Stimulated activated CD4-positive, alpha-beta T cell treated with anti-CD3 and anti-CD28 coated beads, TNF-alpha, amount 100 ng/mL, for 4 hours (primary cell): ENCODE measurements around the gene SLC1A7.

Source experiments
- DNase-seq, 3 experiments: peaks; one replicate each; pipeline ENCODE4 v3.0.0-alpha.2; 2020; ENCODE audit warnings: low read depth in 3 of 3

The SLC1A7 gene

DNA sequence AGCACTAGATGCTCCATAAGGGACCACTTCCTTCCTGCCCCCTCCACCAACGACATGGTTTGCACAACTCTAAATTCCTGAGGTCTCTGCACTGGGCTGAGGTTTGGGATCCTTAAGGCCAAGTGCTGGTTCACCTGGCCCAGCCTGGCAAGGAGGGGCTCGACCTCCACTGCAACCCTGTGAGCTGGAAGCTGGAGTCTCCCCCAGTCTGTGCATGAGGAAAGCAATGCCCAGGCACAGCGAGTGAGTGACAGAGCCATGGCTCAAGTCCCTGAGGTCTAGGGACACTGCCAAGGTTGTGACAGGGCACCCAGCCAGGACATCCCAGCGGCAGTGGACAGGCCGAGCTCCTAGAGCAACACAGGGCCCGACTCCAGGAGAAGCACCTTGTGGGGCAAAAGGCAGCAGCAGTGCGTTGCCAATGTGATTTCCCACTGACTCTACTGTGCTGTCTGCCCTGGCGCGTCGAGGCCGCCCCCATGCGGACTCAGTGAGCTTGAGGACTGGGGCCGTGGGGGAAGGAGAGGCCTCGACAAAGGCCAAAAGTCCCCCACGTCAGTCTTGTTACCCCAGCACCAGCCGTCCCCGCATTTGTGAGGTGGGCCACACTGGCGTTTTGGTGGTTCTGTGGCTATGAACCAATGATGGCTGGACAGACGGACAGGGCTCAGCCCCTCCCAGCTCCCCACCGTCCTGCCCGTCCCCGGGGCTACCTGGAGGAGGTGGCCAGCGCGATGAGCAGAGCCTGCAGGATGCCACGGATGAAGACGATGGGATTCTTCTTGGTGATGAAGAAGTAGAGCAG lies 50.4 kb downstream of the SLC1A7 start:
- no peak for DNase-seq

GRCh38 chr1:53090227-53091147 lies 52.0 kb downstream of the SLC1A7 start:
- no peak for DNase-seq

- no peak for DNase-seq
Observed at GRCh38 chr1:53089478-53090226, 52.8 kb downstream of the SLC1A7 start.

- DNase-seq = no peak
Observed at GRCh38 chr1:53088616-53089300, 53.7 kb downstream of the SLC1A7 start.

- no peak for DNase-seq
Observed at GRCh38 chr1:53087332-53088285, 54.8 kb downstream of the SLC1A7 start.

GRCh38 chr1:53086491-53087070 lies 55.9 kb downstream of the SLC1A7 start:
- no peak for DNase-seq

DNA sequence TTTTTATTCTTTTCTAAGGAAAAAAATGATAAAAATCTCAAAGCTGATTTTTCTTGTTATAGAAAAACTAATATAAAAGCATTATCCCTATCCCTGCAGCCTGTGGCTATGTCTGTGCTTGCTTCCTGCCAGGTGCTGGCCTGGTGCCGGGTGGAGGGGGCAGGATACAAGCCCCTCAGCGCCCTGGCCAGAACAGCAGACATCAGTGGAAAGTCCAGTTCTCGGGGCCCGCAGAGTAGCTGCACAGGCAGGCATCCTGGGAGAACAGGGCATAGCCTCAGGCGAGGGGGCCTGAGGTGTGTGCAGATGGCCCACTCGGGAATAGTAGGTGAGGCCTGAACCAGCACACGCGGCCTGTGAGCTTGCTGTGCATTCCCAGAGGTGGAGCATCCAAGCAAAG lies 57.0 kb downstream of the SLC1A7 start:
- DNase-seq = no peak

DNA sequence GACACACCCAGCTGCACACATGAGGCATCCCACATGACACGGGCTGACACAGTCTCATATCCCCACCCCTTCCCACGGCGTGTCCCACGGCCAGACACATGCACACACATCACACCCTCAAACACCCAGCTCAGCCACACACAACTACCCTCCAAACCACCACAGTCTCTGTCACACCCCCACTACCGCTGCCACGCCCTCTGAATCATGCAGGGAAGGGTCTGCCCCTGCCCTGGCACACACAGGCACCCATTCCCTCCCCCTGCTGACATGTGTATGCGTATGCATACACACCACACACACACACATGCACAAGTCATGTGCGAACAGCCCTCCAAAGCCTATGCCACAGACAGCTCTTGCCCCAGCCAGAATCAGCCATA lies 57.9 kb downstream of the SLC1A7 start:
- no peak for DNase-seq

DNA sequence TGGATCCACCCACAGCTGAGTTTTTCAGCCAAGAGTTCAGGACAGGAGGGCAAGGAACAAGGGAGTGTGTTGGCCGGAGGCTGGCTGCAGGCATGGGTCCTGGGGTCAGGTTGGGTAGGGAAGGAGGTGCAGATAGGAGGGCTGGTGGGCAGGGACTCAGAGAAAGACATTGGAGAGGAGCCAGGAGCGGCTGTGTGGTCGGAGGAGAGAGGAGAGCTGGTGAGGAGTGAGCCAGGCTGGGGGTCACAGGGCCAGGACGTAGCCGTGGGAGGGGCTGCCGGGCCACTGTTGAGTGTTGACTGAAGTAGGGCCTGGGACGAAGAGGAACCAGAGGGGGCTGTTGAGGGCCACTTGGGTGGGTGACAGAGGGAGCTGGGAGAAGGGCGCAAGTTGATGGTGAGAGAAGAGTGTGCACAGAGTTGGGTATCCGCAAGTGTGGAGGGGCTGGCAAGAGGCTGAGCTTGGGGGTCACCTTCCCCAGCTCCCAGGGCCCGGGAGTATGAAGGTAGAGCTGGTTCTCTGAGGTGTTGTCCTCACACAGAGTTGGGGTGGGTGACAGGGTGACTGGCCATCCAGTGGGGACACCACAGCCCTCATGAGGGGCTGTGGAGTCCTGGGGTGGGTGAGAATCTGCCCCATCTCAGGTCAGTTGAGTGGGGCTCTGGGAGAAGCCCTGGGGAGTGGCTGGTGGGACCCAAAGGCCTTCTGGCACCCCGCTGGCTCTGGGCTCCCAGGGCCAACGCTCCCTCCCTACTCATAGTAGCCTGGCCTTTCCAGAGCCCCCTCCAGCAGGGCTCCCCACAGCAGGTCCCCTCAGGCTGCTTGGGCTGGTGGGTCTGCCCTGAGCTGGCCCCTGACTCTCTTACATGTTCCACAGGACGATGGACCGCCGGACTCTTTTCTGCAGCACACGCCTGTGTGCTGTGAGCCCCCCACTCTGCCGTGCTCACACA lies 58.5 kb downstream of the SLC1A7 start:
- no peak for DNase-seq

DNA sequence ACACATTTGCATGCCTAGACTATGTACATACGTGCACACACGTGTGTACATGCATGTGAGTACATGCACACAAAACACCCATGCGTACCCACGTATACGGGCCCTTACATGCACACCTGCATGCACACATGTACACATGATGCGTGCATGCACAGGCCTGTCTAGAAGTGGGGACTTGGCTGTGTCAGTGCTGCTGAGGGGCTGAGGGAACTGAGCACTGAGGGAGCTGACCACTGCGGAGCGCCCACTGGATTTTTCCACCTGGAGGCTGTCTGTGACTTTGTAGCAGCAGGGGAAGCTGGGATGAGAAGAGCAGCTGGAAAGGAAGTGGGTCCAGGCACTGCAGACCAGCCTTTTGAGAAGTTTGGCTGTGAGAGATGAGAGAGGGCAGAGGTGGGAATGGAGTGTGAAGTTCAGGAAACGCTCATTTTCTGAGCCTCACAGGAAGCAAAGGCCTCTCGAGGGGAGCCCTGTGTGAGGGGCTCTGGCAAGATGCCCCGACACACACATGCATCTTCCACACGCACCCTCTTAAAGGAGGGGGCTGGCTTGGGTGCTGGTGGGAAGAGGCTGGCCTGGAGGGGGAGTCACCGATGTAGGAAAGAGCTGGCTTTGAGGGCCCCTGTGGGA lies 59.5 kb downstream of the SLC1A7 start:
- no peak for DNase-seq

DNA sequence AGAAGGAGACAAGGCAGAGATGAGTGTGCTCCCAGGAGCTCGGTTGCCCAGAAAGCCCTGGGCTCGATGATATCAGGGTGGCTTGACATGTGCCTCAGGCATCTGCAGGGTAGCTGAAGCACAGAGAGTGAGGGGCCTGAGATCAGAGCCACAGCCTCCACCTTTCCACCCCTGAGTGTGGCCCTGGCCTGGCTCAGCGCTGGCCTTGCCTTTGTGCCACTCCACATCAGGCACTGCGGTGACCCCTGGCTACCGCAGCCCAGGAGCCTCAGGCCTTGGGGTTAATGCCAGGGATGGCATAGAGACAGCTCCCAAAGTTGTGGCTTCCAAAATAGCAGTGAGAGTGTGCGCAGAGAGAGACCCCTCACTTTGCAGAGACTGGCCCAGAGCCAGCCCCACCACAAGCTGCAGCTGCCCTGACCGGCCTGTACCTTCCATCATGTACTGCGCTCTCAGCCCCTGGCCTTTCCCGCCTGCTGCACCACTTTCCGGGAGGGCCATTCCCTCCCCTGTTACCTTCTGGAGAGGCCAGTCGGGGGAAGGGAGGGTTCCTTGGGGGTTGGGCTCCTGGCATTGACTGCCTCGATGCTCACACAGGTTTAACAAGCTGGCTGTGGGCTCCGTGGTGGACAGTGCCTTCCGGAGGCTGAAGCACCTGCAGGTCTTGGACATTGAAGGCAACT lies 60.9 kb downstream of the SLC1A7 start:
- no peak for DNase-seq

DNA sequence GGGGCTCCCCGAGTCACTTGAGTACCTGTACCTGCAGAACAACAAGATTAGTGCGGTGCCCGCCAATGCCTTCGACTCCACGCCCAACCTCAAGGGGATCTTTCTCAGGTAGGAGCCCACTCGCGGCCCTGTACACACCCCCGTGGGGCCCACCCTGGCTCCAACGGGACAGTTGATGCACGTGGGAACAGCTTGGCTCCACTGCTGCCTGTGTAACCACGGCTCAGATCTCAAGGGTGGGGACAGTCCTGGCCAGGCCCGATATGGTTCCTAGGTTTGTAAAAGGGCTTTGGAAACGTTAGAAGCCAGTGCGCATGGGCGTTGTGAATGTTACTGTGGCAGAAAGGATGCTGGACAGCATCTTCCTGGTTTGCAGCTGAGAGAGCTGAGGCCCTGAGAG lies 61.7 kb downstream of the SLC1A7 start:
- DNase-seq = no peak

DNA sequence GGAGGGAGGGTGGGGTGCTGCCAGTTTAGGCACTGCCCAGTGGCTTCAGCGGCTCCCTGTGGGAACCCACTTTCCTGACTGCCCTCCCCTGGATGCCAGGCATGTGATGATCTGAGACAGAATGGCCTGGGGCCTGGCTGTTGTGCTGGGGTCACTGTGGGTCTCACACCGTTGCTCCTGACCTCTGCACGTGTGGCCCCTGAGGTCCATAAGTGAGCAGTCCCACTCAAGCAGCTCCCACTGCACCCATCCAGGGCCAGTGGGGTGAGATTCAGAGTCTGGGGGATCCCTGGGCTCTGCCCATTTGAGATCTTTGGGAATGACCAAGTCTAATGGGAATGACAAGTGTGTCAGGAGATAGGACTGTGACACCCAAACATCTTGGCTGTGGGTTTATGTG lies 62.4 kb downstream of the SLC1A7 start:
- no peak for DNase-seq

- DNase-seq = no peak
Observed at GRCh38 chr1:53079251-53079650, 63.2 kb downstream of the SLC1A7 start.

- no peak for DNase-seq
Observed at GRCh38 chr1:53078333-53079101, 63.9 kb downstream of the SLC1A7 start.

DNA sequence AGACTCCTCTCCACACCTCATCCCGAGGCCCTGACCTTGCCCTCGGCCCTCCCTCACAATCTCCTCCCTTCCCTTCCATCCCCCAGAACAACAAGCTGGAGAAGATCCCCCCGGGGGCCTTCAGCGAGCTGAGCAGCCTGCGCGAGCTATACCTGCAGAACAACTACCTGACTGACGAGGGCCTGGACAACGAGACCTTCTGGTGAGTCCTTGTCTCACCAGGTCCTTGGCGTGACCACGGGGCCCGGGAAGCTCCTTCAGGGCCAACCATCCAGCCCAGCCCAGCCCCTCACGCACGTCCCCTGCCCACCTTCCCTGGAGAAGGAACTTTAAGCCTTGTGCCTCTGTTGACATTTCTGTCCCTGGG lies 64.9 kb downstream of the SLC1A7 start:
- no peak for DNase-seq
